ENCODE results near the gene ARHGDIB.

The ARHGDIB gene

DNA sequence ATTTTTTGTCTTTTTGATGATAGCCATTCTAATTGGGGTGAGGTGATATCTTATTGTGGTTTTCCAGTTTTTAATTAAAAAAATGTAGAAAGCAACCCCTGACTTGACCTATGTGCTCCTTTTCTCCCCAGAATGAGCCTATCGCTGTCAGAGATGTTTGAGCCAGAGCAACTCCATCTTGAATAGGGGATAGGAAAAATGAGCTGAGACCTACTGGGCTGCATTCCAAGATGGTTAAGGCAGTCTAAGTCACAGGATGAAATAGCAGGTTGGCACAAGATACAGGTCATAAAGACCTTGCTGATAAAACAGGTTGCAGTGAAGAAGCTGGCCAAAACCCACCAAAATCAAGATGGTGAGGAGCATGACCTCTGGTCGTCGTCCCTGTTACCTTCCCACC lies 36.9 kb downstream of the ARHGDIB start:
- DNase-seq = no peak

DNA sequence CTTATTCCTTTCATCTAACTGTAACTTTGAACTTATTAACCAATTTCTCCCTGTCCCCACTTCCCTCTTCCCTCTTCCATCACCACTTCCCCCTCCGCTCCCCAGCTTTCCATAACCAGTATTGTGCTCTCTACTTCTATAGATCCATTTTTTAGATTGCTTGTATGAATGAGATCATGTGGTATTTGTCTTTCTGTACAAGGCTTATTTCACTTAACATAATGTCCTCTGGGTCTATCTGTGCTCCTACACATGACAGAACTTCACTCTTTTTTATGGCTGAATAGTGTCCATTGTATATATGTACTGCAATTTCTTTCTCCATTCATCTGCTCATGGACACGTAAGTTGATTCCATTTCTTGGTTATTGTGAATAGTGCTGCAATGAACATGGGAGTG lies 37.5 kb downstream of the ARHGDIB start:
- DNase-seq = no peak

- DNase-seq = no peak
These were observed 40.2 kb downstream of the ARHGDIB start for GRCh38 chr12:14921218-14921617.

- no peak for DNase-seq
These were observed 40.8 kb downstream of the ARHGDIB start for GRCh38 chr12:14920475-14921126.

DNA sequence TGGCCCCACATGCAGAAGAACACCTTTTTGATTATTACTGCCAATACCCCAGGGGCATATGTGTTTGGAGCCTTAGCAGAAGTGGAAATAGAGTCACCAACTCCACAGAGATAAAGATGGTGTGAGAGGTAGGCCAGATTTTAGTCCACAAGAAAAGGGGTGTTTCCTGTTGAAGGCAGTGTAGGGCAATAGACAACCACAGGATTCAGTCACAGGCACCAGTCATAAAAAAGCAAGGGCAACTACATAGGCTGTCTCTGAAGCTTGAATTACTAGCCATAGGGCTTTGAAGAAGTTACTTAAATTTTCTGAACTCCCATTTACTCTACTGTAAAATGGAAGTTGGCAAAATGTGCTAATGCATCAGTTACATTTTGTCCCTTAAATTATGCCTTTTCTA lies 41.9 kb downstream of the ARHGDIB start:
- no peak for DNase-seq

GRCh38 chr12:14915736-14916135 lies 45.7 kb downstream of the ARHGDIB start:
- DNase-seq = no peak

DNA sequence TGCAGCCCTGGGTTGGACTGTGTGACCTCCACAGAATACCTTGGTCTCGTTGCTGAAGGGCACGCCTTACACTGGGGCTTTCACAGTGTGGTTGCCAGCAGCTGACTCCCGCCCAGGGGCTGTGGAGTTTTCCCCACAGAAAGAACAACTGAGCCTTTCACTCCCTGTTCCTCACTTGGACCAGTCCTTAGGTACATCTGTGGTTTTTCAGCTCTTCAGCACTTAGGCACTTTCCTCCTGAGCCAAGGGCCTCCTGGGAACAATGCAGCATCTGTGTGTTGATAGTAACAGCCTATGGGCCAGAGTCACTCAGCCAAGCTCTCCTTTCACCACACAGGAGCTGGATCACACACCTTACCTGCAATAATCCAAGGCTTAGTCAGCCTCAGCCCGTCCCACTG lies 48.0 kb downstream of the ARHGDIB start:
- no peak for DNase-seq

DNA sequence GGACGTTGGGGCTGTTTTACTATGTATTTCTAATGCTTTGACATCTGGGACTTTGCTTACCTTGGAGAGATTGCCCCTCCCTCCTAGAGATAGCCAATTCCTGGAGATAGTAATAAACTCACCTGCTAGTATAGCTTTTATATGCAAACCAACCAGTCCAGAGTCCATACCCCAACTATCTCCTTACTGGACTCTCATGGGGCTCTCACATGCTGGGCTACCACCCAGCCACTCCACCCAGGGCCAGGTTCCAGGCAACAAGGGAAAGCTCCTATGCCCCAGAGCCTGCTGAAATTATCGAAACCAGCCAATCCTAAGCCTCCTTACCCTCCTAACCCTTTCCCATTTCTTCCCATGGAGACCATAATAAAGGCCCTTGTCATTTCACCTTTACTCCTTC lies 50.3 kb downstream of the ARHGDIB start:
- DNase-seq = no peak

- no peak for DNase-seq
These were observed 51.1 kb downstream of the ARHGDIB start for GRCh38 chr12:14910090-14910915.

DNA sequence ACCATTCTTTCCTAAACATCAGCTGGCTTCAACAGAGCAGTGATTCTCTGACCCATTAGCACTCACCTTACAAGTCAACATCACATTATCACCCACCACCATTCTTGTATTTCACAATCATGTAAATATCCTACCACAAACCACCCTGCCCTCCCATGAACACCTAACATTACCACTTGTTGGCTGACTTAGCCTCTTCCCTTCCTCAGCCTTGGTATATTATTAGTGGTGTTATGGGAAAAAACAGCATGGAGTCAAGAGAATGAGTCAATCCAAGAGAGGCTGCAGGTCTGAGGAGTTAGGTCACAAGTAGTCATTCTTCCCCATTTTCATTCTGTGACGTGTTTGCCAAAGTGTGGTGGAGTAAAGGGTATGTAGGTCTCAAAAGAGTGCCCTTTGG lies 53.4 kb downstream of the ARHGDIB start:
- DNase-seq = no peak

DNA sequence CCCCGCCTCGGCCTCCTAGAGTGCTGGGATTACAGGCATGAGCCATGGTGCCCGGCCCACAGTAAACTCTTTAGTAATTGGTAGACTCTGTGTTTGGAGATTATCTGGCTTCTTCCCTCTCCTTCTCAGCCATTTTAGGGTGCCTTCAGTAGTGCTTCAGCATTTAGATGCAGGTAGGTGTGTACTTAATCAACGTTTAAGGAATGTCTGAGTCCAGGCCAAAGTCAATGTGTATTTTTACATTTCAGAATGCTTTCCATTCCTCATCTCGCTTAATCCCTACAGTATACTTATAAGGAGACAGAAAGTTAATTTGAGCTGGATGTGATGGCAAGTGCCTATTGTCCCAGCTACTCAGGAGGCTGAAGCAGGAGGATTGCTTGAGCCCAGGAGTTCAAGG lies 55.3 kb downstream of the ARHGDIB start:
- DNase-seq = no peak

DNA sequence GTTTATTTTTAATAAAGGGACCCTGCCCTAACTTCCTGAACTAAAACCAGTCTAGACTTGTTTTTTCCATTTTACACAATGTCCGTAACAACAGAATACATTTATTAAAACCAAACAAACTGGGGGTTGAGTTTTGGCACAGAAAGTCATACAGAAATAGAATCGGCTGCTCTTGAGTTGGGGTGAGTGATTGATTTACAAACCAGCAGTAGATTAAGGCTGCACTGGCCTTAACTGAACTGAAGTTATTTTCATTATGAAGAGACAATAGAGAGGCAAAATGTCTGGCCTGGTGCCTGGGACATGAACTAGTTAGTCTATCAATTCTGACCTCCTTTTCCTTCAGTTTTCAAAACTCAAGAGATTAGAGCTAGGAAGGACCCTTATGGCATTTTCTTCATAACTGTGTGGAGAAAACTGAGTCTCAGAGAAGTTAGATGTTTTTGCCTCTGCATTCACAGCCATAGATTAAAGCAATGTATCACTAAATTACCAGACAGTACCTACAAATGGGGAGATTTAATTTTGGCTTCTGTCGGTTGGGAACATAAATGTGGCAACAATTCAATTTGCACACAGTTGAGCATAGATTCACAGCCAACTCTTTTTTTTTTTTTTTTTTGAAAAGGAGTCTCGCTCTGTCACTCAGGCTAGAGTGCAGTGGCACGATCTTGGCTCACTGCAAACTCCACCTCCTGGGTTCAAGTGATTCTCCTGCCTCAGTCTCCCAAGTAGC lies 56.0 kb downstream of the ARHGDIB start:
- no peak for DNase-seq

DNA sequence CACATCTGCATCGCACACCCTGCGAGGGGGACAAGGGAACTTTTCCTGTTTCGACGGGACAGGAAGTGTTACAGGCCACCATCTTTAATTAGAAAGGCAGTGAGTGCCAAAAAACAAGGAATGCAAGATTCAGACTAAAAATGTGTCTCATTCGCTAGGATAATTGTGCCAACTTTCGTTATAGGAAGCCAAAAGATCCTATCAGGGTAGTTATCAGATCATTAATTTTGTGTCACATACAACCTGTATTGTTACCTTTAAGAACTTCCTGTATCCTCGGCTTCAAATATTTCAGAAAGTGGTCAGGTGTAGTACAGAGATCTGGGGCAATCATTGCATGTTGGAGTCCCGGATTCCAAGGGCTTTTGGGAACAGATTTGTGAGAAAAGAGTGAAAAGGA lies 56.5 kb downstream of the ARHGDIB start:
- no peak for DNase-seq

GRCh38 chr12:14903386-14904098 lies 57.9 kb downstream of the ARHGDIB start:
- no peak for DNase-seq

GRCh38 chr12:14902465-14902864 lies 58.9 kb downstream of the ARHGDIB start:
- DNase-seq = no peak

GRCh38 chr12:14901228-14901562 lies 60.2 kb downstream of the ARHGDIB start:
- DNase-seq = no peak

GRCh38 chr12:14900521-14901227 lies 60.7 kb downstream of the ARHGDIB start:
- DNase-seq = no peak

- DNase-seq = no peak
These were observed 64.8 kb downstream of the ARHGDIB start for GRCh38 chr12:14896521-14897169.

DNA sequence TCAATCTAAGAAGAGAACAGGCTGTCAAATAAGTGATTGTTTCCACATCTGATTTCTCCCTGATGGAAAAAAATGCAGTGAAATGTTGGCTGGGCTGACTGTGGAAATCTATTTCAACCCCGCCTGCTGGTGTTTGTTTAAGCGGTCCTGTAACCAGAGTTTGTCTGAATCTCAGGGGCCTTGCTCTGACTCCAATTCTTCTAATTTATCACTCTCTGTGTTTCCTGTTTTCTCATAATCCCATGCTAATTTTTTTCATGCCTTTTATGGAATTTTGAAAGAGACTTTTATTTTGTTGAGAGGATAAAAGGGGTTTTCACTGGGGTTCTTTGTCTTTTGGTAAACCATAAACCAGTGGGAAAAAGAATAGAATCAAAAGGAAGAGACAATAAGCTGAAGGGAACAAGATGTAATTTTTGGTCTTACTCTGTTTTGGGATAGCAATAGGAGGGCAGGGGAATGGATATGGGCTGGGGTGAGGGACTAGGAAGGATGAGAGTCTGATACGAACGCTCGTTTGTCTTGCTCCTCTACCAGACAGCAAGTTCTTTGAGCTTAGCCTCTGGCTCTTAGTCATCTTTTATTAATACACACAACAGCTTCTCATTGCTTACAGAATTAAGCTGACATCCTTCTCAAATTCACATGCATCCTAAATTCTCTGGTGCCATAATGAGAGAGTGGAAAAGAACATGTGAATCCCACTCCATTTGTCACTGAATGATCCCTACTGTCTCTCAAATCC lies 67.7 kb downstream of the ARHGDIB start:
- no peak for DNase-seq

- DNase-seq = no peak
These were observed 68.5 kb downstream of the ARHGDIB start for GRCh38 chr12:14892726-14893505.
